Uterus (tissue), 2 donors: ENCODE measurements around the gene TBC1D3E.
"Not testable (repeated sequence)": the region's sequence is repeated elsewhere in the genome, so short reads cannot be mapped to it uniquely, and the experiment has no call there.

Experiments
- CTCF ChIP-seq, 4 experiments: fragments of 200-600 bp in 2 of 4; fragments of 450-650 bp in 2 of 4; sonication (generic) in 2 of 4; IDR thresholded peaks; one replicate each; pipeline ENCODE4 v1.5.1; 2016 to 2019; ENCODE audit warnings: antibody characterized with exemption in 4 of 4, mild to moderate bottlenecking in 2 of 4, moderate library complexity in 1 of 4
- POLR2A ChIP-seq, 2 donors: fragments of 450-650 bp; IDR thresholded peaks; one replicate each; pipeline ENCODE4 v1.6.1; 2016; ENCODE audit warnings: antibody characterized with exemption in 2 of 2, mild to moderate bottlenecking in 1 of 2, moderate library complexity in 1 of 2

- not testable (repeated sequence) for TF ChIP-seq CTCF, POLR2A (IDR thresholded peaks at IDR 0.05)
Measured at GRCh38 chr17:38134860-38135259, 7.1 kb downstream of the TBC1D3E start.
